NCI-H345 treated with DMSO at 0.1 percent for 48 hours (cell line): Measurements from ENCODE around the gene RNU4-1.
"Not testable (repeated sequence)": the region's sequence is repeated elsewhere in the genome, so short reads cannot be mapped to it uniquely, and the experiment has no call there.

Source experiments
- DNase-seq: peaks from one replicate; lab custom pipeline; 2025; ENCODE audit not compliant: unreplicated experiment; lab: John Stamatoyannopoulos, UW

The RNU4-1 gene

DNA sequence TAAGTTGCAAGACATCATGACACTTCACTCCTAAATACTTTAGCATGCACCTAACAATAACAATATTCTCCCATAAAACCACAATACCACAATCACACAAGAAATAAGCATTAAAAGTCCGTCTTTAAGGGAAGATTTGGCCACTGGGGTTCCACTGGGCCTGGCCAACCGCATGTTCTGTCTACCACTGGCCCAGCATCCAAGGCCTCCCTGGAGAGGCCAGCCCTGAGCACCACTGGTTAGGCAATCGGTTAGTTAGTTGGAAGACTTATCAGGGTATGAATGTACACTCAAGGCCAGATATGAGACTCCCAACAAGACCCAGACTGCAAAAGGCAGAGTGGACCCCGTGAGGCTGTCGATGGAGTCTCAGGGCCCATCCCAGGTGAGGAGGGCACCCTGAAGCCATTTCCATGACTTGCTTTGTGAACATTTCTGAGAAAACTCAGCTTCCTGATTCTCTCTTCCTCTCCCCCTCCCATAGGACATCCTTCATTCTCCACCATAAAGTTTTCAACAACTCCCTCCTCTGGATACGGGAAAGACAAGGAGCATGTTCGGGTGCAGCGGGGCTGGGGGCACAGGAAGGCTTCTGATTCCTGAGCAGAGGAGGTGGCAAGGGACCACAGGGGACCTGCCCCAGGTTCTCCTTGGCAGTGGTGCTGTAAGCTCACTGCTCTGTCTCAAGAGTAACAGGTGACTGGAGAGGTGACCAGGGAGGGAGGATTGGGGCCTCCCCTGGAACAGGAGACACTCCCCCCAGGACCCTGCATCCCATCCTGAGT lies 33.4 kb downstream of the RNU4-1 start:
- no peak for DNase-seq

DNA sequence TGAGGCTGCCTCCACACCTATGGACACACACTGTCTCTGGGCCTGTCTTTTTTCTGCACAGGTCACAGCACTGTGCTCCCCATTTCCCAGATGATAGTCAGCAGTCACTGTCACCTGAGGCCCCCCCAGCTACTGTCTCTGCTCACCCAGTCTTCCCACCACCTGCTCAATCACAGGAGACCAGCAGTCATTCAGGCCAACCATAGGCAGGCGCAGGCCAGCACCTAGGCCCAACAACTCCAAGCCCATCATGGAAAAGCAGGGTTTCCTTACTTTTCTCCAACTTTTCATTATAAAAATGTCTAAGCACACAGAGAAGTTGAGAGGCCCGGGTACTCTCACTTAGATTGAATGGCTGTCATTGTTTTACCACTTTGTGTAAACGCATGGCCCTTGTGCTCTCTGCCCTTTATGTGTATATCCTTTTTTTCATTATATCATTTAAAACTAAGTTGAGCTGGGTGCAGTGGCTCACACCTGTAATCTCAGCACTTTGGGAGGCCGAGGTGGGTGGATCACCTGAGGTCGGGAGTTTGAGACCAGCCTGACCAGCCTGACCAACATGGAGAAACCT lies 34.6 kb downstream of the RNU4-1 start:
- DNase-seq: no peak

GRCh38 chr12:120257041-120257821 lies 35.8 kb downstream of the RNU4-1 start:
- DNase-seq: no peak

GRCh38 chr12:120254809-120255208 lies 38.2 kb downstream of the RNU4-1 start:
- no peak for DNase-seq

- not testable (repeated sequence) for DNase-seq
Observed at GRCh38 chr12:120253313-120253712, 39.7 kb downstream of the RNU4-1 start.

- DNase-seq: no peak
Observed at GRCh38 chr12:120252071-120252906, 40.7 kb downstream of the RNU4-1 start.

DNA sequence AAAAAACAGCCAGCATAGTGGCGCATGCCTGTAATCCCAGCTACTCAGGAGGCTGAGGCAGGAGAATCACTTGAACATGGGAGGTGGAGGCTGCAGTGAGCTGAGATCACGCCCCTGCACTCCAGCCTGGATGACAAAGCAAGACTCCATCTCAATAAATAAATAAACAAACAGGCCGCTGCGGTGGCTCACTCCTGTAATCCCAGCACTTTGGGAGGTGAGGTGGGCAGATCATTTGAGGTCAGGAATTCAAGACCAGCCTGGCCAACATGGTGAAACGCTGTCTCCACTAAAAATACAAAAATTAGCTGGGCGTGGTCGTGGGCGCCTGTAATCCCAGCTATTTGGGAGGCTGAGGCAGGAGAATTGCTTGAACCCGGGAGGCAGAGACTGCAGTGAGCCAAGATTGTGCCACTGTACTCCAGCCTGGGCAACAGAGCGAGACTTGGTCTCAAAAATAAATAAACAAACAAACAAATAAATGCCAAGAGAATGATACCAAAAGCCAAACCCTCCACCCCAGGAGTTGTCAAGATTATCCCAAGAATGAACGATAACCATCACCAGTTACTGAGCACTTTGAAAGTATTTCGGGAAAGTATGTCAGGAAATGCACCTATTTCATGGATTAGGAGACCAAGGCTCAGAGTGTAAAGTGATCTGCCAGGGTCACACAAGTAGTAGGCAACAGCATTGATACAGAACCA lies 41.5 kb downstream of the RNU4-1 start:
- not testable (repeated sequence) for DNase-seq

GRCh38 chr12:120249875-120250795 lies 42.9 kb downstream of the RNU4-1 start:
- no peak for DNase-seq

DNA sequence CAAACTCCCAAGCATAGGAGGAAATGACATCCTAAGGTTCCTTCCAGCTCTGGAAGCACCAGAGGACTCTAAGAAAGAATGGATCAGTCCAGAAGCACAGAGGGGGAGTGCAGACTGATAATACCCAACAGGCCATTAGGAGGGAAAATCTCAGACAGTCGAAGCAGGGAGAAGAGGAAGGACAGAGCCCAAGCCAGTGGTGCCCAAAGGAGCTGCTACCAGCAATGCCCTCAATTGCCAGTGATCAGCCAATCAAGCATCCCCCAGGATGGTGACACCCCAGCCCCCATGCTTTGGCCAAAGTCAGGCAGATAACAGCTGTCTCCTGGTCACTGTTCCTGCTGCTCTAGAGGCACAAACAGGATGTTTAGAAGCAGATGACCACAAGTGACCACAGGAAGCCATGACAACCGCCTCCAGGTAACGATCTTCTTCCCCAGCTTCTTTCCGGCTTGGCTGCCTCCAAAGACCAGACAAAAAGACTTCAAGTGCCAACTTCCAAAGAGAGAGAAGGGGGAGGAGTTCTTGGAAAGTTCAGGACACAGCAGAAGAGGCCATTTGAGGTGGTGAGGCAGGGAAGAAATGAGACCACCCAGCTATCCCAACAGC lies 43.7 kb downstream of the RNU4-1 start:
- no peak for DNase-seq

DNA sequence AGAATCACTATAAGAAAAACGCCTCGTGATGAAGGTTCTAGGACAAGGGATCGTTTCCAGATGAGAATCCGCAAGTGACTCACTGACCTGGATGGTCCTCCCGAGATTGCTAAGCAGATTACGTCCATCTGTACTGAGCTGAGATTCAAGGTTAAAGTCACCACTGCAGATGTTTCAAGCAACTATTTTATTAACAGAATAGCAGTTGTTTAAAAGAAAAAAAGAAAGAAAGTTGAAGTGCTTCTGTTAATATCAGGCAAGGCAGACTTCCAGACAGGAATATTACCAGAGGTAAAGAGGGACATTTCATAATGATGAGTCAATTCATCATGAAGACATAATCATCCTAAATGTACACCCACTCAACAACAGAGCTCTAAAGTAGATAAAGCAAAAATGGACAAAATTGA lies 45.4 kb downstream of the RNU4-1 start:
- no peak for DNase-seq

- DNase-seq: no peak
Observed at GRCh38 chr12:120247183-120247582, 45.9 kb downstream of the RNU4-1 start.

- not testable (repeated sequence) for DNase-seq
Observed at GRCh38 chr12:120246705-120247104, 46.3 kb downstream of the RNU4-1 start.
